HG03521 (cell line): ENCODE results near the gene TNS3.
"Not testable (repeated sequence)": the region's sequence is repeated elsewhere in the genome, so short reads cannot be mapped to it uniquely, and the experiment has no call there.

Experiments used
- ATAC-seq: cut with Tn5 transposase; IDR thresholded peaks from one replicate; pipeline ENCODE4 v1.9.1; 2021; ENCODE audit warnings: mild to moderate bottlenecking, moderate library complexity; ENCODE audit not compliant: unreplicated experiment

The TNS3 gene

DNA sequence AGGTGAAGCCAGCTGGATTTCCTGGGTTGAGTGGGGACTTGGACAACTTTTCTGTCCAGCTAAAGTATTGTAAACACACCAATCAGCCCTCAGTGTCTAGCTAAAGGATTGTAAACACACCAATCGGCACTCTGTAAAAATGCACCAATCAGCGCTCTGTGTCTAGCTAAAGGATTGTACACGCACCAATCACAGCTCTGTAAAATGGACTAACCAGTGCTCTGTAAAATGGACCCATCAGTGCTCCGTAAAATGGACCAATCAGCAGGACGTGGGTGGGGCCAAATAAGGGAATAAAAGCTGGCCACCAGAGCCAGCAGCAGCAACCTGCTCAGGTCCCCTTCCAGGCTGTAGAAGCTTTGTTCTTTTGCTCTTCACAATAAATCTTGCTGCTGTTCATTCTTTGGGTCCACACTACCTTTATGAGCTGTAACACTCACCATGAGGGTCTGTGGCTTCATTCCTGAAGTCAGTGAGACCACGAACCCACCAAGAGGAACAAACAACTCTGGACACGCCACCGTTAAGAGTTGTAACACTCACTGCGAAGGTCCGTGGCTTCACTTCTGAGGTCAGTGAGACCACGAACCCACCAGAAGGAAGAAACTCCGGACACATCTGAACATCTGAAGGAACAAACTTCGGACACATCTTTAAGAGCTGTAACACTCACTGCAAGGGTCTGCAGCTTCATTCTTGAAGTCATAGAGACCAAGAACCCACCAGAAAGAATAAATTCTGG, 21.8 kb upstream of the TNS3 start:
- not testable (repeated sequence) for ATAC-seq

DNA sequence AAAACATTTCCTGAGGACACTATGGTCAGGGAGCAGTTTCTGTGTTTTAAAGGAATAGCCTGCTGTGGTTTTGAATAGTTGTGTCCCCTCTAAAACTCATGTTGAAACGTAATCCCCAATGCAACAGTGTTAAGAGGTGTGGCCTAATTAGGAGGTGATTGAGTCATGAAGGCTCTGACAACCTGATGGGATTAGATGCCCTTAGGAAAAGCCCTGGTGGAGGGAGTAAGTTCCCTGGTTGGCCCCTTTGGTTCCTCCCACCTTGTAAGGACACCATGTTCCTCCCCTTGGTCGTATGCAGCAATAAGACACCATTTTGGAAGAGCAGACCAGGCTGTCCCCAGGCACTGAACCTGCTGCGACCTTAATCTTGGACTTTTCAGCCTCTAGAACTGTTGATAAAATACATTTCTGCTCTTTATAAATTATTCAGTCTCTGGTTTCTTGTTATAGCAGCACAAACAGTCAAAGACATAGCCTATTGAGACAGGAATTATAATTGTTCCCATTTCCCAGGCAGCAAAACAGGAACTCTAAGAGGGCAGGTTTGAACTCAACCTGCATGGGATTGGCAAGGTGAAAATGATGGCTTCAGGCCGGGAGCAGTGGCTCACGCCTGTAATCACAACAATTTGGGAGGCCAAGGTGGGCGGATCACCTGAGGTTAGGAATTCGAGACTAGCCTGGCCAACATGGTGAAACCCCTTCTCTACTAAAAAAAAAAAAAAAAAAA, 20.5 kb upstream of the TNS3 start:
- no peak for ATAC-seq

DNA sequence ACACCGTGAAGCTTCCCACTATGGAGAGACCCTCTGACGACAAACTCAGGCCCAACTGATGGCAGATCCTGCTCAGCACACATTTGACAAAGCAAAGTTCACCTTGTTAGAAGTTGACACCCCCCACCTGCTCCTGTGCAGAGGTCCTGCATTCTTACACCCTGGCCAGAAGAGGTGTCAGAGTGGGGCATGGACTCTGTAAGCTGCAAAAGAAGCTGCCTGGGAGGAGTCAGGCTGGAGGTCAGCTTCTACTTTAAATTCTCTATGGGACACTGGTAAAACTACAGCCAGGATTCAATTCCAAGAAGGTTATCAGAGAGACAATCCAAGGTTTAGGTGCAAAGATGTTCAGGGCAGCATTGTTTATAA, 20.0 kb upstream of the TNS3 start:
- ATAC-seq, result no peak

DNA sequence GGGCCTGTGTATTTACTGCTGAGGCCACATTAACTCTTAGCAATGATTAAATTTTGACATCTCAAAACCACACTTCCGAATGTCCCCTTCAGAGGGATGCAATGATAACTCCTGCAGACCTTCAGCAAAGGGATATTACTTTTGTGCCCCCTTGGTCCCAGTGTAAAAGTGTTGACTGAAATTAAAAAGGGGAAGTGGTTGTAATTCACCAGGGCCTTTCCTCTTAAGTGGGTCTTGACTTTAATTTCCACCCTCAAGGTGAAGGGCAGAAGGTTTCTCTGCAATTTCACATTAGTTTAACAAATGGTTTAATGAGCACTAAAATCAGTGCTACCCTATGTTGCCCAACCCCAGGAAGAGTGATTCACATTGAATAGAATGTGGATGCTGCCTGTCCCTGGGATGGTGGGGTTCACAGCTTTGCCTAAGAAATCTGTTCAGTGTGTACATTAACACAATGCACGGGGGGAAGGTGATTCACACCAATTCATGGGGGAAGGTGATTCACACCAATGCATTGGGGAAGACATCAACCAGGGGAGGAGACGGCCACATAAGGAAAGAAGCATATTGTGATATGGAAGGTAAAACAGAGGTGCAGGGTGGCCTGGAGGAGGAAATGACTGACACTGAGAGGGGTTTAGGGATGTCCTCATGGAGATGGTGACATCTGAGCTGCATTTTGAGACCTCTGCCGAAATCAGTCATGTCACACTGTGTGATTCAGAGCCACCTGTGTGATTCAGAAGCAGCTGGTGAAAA, 19.4 kb upstream of the TNS3 start:
- no peak for ATAC-seq

DNA sequence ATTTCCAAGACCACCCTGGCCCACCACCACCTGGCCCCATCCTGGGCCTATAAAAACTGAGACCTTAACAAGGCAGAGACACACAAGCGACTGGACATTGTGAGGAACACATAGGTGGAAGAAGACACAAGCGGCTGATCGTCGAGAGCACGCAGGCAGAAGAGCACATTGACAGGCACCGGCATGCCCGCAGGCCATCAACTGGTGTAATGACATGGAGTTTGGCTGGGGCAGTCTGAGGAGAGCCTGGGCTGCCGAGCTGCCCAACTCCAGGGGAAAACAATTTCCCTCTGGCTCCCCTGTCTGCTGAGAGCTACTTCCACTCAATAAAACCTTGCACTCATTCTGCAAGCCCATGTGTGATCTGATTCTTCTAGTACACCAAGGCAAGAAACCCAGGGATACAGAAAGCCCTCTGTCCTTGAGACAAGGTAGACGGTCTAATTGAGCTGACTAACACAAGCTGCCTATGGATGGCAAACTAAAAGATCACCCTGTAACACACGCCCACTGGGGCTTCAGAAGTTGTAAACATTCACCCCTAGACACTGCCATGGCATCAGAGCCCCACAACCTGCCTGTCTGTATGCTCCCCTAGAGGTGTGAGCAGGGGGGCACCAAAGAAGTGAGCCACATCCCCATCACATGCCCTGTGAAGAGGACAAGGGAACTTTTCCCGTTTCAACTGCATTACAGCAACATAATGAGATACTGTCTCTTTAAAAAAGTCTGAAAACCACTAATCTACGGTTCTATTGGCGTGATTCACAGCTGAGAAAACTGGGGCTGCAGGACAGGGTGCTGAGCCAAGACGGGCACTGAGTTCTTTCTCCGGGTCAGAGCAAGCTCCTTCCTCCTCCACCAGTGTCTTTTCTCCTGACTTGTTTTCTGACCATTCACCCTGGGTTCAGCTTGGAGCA, 18.5 kb upstream of the TNS3 start:
- no peak for ATAC-seq

DNA sequence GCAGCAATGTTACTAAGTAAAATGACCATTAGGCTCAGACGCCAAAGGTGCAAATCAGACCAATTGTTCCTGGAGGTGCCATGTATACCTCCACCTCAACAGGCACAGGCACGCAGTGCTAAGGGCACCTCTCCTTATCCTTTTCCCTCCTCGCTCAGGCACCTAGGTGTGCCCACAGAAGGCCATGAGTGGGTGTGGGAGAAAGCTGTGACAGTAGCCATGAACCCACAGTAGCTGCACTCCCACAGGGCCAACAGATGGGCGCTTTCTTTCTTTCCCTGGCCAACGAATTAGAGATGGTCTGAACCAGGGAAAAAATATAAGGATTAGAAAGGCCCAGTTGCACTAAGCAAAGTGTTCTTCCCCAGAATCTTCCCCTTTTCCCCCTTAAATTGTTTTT, 15.5 kb upstream of the TNS3 start:
- ATAC-seq, result no peak

DNA sequence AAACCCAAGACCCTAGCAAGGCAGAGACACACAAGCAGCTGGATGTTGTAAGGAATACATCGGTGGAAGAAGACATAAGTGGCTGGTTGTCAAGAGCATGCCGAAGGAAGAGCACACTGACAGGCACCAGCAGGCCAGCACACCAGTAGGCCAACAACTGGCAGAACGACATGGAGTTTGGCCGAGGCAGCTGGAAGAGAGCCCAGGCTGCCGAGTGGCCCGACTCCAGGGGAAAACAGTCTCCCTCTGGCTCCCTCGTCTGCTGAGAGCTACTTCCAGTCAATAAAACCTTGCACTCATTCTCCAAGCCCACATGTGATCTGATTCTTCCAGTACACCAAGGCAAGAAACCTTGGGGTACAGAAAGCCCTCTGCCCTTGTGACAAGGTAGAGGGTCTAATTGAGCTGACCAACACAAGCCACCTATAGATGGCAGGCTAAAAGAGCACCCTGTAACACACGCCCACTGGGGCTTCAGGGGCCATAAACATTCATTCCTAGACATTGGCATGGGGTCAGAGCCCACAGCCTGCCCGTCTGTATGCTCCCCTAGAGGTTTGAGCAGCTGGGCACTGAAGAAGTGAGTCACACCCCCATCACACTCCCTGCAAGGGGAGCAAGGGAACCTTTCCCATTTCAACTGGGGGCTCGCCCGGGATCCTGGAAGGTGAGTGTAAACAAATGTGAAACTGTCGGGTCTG, 14.7 kb upstream of the TNS3 start:
- no peak for ATAC-seq

DNA sequence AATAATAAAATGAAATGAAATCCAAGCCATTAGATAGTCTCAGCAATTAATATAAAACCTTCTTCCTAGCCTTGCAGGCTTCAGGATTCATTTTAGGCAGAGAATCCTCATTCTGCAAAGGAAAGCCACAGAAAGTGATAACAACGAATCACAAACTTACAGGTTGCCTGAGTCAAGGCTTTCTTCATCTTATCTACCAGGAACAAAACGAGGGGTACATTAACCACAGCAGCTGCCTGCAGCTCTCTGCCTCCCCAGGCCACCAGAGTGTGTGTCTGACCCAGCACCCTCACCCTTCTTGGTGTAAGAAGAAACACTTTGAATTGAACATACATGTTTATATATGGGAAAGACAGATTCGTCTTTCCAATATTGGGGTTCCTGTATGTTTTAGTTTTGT, 12.5 kb upstream of the TNS3 start:
- ATAC-seq, result no peak

DNA sequence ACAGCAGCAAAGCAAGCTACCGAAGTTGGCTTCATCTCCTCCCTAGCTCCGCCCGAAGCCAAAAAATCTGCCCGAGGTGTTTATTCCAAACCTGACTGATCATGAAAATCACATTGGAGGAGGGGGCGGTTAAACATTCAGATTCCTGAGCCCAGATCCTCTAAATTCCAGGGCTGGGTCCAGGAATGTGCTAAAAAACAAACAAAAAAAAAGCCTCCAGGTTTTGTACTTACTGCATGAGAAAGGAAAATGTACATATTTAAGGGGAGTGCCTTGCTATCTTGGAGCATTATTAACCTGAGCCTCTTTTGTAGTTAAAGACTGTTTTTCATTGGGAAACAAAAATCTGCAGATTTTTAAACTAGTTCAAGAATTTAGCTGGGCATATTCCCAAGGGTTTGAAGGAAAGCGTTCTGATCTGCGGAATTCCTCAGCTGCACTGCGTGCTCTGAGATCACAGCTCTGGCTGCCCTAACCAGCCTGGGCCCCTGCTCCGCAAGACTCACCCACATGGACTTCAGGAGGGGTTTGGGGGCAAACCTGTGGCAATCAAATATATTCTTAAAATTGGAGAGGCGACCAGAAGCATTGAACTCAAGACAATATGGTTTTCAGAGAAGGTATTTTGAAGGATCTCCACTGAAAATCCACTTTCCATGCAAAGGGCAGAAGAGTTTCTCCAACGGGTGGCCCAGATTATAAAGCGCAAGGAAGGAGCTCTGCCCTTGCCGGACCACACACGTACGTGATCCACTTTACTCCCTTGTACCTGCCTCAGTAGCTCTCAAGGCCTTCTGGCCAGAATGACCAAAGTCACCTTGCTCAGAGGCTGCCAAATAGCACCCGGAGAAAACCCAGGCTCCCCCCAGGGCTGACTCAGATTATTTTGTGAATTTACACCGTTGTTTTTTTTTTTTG, 10.0 kb upstream of the TNS3 start:
- ATAC-seq, result no peak

DNA sequence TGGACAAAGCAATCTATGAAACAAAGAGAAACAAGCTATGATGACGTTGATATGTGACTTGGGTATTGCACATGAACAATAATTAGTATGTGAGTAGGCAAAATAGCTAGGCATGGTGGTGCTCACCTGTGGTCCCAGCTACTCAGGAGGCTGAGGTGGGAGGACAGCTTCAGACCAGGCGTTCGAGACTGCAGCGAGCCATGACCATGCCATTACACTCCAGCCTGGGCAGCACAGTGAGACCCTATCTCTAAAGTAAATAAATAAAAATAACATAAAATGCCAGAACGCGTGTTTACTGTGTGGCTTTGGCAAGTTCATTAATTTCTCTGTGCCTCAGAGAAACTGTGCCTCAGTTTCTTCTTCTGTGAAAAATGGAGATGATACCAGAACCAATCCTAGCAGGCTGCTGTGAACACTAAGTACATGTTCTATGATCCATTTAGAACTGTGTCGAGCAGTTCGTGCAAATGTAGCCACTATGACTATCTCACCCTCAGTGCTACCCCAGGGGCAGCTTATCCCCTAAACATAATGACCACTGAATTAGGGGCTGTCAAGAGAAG, 9.3 kb upstream of the TNS3 start:
- ATAC-seq, result no peak

DNA sequence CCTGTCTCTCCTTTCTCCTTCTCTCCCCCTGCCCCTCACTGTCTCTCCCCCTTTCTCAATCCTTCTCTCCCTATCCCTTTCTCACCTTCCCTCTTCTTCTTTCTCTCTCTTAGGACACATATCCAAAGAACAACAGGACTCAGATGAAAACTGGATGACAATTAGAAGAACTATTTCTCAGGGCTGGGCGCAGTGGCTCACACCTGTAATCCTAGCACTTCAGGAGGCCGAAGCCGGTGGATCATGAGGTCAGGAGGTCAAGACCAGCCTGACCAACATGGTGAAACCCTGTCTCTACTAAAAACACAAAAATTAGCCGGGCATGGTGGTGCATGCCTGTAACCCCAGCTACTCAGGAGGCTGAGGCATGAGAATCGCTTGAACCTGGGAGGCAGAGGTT, 8.3 kb upstream of the TNS3 start:
- not testable (repeated sequence) for ATAC-seq

DNA sequence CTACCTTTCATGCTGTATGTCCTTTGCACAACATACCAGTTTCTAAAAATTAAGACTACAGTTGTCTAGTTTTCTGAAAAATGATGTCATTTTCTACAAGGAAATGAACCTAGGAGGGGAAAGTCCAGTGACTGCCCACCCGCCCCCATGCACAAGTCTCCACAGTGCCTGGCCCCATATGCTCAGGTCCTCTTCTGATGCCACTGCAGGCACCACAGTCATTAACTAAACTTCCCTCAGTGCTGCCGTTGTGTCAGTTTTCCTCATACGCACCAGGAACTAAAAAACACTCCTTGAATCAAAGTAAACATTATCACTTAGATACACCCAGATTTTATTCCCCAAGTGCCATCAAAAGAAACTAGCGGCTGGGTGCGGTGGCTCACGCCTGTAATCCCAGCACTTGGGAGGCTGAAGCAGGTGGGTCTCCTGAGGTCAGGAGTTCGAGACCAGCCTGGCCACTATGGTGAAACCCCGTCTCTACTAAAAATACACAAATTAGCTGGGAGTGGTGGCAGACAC, 6.9 kb upstream of the TNS3 start:
- no peak for ATAC-seq

DNA sequence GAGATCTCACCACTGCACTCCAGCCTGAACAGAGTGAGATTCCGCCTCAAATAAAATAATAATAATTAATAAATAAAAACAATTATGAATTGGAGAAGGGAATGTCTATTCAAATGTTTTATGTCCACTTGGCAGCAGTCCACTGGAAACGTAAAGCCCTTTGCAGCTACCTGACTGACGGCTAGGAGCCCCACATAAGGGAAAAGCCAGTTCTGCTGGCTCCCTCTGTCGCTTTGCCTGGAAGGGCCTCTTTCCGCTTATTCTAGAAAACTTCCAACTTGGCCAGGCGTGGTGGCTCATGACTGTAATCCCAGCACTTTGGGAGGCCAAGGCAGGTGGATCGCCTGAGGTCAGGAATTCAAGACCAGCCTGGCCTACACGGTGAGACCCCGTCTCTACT, 6.1 kb upstream of the TNS3 start:
- ATAC-seq, result no peak

DNA sequence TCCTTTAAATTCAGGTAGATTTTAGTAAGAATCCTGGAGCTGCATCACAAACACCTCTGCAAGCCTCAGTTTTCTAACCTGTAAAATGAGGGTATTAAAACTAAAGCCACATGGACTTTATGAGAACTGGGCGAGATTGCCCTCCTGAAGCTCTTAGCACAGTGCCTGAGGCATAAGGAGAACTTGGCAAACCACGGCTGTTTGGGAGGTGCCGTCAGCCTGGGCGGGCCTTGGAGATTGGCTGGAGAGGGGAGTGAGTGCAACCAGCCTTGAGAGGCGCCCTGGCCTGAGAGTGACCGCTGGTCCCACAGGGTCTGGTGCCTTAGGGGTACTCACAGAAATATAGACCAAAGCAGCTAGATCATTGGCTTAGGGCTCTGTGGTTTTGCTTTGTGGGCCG, 5.4 kb upstream of the TNS3 start:
- ATAC-seq, result no peak

DNA sequence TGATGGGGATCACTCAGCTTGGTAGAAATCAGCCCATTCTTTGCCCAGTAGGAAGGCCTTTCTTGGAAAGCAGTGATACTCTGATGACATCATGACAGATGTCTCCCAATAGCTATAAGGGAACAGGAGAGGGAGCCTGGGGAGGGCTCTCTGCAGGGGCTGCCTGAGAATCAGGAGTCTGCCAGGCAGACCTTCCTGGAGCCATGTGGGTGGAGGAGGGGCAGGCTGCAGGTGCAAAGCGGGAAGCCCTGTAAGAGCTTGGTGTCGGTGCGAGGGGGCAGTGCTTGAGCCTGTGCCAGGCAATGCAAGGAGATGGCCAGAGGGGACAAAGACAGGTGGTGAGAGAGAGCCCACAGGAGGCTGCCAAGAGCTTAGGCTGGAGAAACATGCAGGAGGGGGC, 5.0 kb upstream of the TNS3 start:
- ATAC-seq, result no peak

DNA sequence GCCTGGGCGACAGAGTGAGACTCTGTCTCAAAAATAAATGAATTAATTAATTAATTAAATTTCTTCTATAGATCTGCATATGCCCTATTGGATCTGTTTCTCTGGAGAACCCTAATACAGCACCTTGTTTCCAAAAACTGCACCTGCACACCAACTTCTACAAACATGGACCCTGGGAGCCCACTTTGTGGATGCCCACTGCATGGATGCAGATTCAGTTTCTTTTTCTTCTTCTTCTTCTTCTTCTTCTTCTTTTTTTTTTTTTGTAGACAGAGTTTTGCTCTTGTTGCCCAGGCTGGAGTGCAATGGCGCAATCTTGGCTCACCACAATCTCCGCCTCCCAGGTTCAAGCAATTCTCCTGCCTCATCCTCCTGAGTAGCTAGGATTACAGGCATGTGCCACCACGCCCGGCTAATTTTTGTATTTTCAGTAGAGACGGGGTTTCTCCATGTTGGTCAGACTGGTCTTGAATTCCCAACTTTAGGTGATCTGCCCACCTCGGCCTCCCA, 4.3 kb upstream of the TNS3 start:
- not testable (repeated sequence) for ATAC-seq

DNA sequence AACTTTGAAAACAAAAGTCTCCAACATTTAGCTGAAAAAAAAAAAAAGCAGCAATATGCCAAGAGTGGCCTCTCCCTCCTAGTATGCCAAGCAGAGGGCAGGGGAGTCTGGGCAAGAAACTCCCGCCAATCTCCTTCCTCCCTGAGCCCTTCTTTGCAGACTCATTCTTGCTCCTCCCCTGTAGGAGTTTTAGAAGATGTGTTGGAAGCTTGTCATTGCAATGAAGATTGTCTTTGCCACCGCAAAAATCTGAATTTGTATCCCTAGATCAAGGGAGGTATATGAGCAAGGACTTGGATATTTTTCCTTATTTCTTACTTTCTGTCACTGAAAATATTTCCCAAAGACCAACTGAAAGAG, 2.6 kb upstream of the TNS3 start:
- ATAC-seq, result no peak

DNA sequence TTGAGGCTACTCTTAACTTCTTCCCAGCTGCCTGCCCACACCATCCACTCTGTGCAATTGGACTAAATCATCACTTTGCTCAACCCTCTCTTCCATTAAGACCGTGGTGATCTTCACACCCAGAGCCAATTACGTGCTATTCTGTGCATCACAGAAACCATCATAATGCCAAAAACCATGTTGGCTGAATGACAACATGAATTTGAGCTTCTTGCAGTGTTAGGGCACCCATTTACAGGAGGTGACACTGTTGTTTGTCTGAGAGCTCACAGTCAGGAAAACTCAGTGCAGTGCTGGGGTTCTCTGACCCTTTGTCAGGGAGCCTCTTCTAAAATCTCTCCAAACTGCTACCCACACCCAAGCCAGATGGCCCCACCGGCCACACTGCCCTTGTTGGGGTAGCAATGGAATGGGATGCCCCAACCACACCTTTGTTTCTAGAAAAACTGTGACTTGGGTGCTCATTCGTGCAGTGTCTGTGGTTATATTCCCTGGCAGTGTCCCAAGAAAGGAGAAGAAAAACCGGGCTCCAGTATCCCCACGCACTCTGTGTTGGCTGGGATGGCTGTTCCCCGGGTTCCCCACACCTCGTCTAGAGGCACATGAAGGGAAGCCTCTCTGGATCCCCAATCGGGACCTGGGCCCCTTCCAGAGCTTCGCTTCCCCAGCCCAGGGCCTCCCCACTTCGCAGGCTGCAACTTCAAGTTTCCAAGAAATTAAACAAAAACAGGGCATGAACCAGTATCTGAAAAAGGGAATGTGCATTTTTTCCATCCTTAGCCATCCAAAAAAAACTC, 2.0 kb upstream of the TNS3 start:
- ATAC-seq, result no peak
